AG09309 (cell line): ENCODE results near the gene PTGDS.

Experiments used
- DNase-seq: peaks from one replicate; pipeline ENCODE4 v3.0.0-alpha.2; 2010; ENCODE audit warnings: low read depth
- H3K4me3 ChIP-seq: 2 replicates; pipeline ENCODE4 v1.5.1; 2011; ENCODE audit warnings: mild to moderate bottlenecking, low read depth, low read length, moderate library complexity; ENCODE audit not compliant: control insufficient read depth
- TF ChIP-seq, protein P1 (sequence below): IDR thresholded peaks from 2 replicates; pipeline ENCODE4 v1.5.1; 2011; ENCODE audit warnings: mild to moderate bottlenecking, low read depth, low read length, inconsistent platforms; ENCODE audit not compliant: insufficient read depth, control insufficient read depth; ENCODE audit errors: missing control alignments

Gene PTGDS

DNA sequence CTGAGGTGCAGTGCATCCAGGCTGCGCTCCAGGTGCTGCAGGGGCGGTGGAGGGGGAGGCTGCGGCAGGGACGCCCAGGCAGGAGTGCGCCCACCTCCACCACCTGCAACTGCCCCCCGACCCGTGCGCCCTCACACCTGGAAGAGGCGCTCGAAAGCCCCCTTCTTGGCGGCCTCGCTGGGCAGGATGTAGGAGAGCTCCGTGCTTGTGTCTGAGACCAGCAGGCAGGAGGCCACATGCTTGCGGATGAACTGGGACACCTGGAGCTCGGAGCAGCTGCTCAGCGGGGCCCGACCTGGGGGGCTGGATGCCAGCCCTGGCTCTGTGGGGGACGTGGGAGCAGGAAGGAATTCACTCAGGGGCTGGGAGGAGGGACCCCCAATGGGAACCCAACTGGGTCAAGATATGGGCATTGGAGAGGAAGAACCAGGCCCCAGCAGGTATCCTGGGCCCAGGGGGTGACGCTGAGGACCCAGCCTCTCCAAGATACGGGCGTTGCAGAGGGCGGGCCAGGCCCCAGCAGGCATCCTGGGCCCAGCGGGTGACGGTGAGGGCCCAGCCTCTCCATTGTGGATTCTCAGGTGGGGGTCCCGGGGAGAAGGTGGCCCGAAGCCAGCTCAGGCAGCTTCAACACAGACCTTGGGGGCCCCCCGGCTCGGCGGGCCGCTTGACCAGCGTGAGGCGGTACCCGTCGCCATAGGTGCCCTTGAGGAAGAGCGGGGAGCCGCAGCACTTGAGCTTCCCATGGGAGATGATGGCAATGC is 37.7 kb downstream of the PTGDS start:
- no peak for DNase-seq
- TF ChIP-seq, protein P1, sequence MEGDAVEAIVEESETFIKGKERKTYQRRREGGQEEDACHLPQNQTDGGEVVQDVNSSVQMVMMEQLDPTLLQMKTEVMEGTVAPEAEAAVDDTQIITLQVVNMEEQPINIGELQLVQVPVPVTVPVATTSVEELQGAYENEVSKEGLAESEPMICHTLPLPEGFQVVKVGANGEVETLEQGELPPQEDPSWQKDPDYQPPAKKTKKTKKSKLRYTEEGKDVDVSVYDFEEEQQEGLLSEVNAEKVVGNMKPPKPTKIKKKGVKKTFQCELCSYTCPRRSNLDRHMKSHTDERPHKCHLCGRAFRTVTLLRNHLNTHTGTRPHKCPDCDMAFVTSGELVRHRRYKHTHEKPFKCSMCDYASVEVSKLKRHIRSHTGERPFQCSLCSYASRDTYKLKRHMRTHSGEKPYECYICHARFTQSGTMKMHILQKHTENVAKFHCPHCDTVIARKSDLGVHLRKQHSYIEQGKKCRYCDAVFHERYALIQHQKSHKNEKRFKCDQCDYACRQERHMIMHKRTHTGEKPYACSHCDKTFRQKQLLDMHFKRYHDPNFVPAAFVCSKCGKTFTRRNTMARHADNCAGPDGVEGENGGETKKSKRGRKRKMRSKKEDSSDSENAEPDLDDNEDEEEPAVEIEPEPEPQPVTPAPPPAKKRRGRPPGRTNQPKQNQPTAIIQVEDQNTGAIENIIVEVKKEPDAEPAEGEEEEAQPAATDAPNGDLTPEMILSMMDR, result no peak
- no peak overlapping the region for H3K4me3 ChIP-seq

DNA sequence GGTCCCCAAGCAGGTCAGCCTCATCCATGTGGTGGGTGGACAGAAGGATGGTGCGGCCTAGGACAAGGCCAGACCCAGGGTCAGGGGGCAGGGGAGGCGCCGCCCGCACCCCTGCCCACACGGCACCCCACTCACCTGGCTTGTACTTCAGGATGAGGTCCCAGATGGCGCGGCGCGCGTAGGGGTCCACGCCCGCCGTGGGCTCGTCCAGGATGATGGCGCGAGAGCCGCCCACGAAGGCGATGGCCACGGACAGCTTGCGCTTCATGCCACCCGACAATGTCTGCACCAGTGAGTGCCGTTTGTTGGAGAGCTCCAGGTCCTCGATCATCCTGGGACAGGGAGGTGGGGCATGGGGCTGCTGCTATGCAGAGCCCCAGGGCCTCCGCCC is 38.2 kb downstream of the PTGDS start:
- H3K4me3 ChIP-seq, result no peak overlapping the region
- no peak for DNase-seq
- TF ChIP-seq, protein P1, result no peak

- TF ChIP-seq, protein P1, result no peak
- no peak for DNase-seq
- H3K4me3 ChIP-seq, result no peak overlapping the region
Observed at GRCh38 chr9:137015976-137016375, 38.7 kb downstream of the PTGDS start.

- no peak for DNase-seq
- H3K4me3 ChIP-seq, result no peak overlapping the region
- TF ChIP-seq, protein P1, result no peak
Observed at GRCh38 chr9:137016436-137016835, 39.1 kb downstream of the PTGDS start.

- DNase-seq, result no peak
- TF ChIP-seq, protein P1, result no peak
- H3K4me3 ChIP-seq, result no peak overlapping the region
Observed at GRCh38 chr9:137017071-137017470, 39.8 kb downstream of the PTGDS start.

- no peak overlapping the region for H3K4me3 ChIP-seq
- TF ChIP-seq, protein P1, result no peak
- no peak for DNase-seq
Observed at GRCh38 chr9:137017791-137018497, 40.6 kb downstream of the PTGDS start.
